Left lung (tissue), 10 donors: Measurements from ENCODE around the gene MAGI1. TPM values are rescaled to one million over a fixed set of nuclear protein-coding genes. Genes with fewer than 3 reads are reported as not detected.
A peak's percentile ranks its signal among the peaks of the same experiment; 100 is the strongest.

Source experiments
- ATAC-seq: fragments of 200-7000 bp; cut with Tn5 transposase; one replicate; pipeline ENCODE4 v1.9.1; 2020; ENCODE audit warnings: moderate library complexity
- DNase-seq, 4 donors: peaks; one replicate each; pipeline ENCODE4 v3.0.0-alpha.2; 2013 to 2020
- H3K27ac ChIP-seq, 2 donors: fragments of 200-600 bp; sonication (generic) in 1 of 2; one replicate each; pipeline versions ENCODE4 v1.5.0 to v1.8.0; 2020 to 2021
- H3K27me3 ChIP-seq, 2 donors: fragments of 200-600 bp; sonication (generic) in 1 of 2; one replicate each; pipeline versions ENCODE4 v1.5.0 to v1.8.0; 2020 to 2021
- H3K36me3 ChIP-seq, 2 donors: fragments of 200-600 bp; sonication (generic) in 1 of 2; one replicate each; pipeline versions ENCODE4 v1.5.0 to v1.8.0; 2020 to 2021
- H3K4me1 ChIP-seq, 2 donors: fragments of 200-600 bp; one replicate each; pipeline ENCODE4 v1.8.0; 2021
- H3K4me3 ChIP-seq, 2 donors: fragments of 200-600 bp; sonication (generic) in 1 of 2; one replicate each; pipeline versions ENCODE4 v1.5.0 to v1.8.0; 2020 to 2021; ENCODE audit warnings: mild to moderate bottlenecking in 1 of 2
- H3K9me3 ChIP-seq, 2 donors: fragments of 200-600 bp; sonication (generic) in 1 of 2; one replicate each; pipeline versions ENCODE4 v1.5.0 to v1.8.0; 2020 to 2021
- intact Hi-C, 2 donors: fragments of 100-400 bp; cut with DNase I; formaldehyde crosslinking; loops; one replicate each; pipeline versions ENCODE4 v1.11.2 to v1.14.2; 2022
- polyA plus RNA-seq, 6 donors: library from polyadenylated mRNA; unstranded; fragments of 120-200 nt; gene quantifications; one replicate each; pipeline ENCODE4 v1.2.1, GENCODE V29; 2013; ENCODE audit not compliant: insufficient read length in 6 of 6
- total RNA-seq, 2 donors: library from RNA; stranded (reverse); fragmentation: NEBNext Ultra II Directional; extraction: Animal tissue kit (Norgen Biotek cat#: 25700); gene quantifications; one replicate each; pipeline ENCODE4 v1.2.1, GENCODE V29; 2021
- TF ChIP-seq, protein P1 (sequence below), 2 donors: fragments of 200-600 bp; sonication (generic) in 1 of 2; IDR thresholded peaks; one replicate each; pipeline versions ENCODE4 v1.5.0 to v1.8.0; 2021; ENCODE audit warnings: antibody characterized with exemption in 2 of 2
- donor health status: DM: no; HTN: yes; CAD: no.
- donor health status: DM: no; HTN: no; CAD: no.

MAGI1 gene
- total and polyA plus RNA-seq, 8 donors, result 25.4 to 32.0 (median 28.7) TPM

DNA sequence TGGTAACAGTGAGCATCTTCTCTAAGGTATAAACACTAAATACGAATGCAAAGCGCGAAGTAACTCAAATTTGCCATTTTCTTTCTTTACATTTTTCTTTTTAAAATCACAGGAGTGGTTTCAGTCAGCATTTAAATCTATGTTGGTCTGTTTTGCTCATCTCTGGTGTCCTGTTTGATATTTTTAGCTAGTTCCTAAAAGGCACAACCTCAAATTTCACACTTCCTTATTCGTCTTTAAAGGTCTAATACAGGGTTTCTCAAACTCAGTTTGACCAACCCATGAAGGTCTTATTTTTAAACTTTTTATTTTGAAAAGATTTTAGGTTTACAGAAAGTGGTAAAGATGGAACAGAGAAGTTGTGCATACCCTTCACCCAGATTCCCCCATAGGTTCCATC, 201.1 kb downstream of the MAGI1 start:
- Histone ChIP-seq H3K27me3 (no peaks in the 10 kb centered on the region), H3K4me1 (peaks cover 8 to 9% of the 10 kb centered on the region in 2 donors), H3K27ac (no peak overlapping the region), H3K36me3 (no peaks in the 10 kb centered on the region), H3K9me3 (no peaks in the 10 kb centered on the region), H3K4me3 (no peak overlapping the region)
- DNase-seq (no peak), ATAC-seq (no peak)
- intact Hi-C loops, result no loop called here
- TF ChIP-seq, protein P1, sequence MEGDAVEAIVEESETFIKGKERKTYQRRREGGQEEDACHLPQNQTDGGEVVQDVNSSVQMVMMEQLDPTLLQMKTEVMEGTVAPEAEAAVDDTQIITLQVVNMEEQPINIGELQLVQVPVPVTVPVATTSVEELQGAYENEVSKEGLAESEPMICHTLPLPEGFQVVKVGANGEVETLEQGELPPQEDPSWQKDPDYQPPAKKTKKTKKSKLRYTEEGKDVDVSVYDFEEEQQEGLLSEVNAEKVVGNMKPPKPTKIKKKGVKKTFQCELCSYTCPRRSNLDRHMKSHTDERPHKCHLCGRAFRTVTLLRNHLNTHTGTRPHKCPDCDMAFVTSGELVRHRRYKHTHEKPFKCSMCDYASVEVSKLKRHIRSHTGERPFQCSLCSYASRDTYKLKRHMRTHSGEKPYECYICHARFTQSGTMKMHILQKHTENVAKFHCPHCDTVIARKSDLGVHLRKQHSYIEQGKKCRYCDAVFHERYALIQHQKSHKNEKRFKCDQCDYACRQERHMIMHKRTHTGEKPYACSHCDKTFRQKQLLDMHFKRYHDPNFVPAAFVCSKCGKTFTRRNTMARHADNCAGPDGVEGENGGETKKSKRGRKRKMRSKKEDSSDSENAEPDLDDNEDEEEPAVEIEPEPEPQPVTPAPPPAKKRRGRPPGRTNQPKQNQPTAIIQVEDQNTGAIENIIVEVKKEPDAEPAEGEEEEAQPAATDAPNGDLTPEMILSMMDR (IDR thresholded peaks at IDR 0.05), result no peak

DNA sequence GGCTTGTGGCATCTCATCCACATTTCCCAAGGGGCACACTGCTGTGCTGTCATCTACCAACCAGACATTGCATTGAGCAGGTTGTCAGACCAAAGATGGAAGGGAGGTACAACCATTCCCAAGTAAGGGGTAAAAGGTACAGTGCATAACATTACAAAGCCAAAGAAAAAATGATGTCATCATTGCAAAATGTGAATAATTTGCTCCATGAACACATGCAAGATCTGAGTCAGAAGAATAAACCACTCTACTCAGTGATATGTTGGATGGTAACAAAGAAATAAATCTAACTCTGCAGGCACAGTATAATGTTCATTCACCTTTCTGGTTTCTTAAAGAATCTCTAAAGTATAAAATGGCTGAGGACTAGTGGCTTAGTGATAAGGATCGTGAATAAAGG, 202.7 kb downstream of the MAGI1 start:
- H3K4me3 ChIP-seq, result no peak overlapping the region
- ATAC-seq (no peak), DNase-seq (no peak)
- H3K27me3 ChIP-seq, result no peaks in the 10 kb centered on the region
- no peak overlapping the region for H3K27ac ChIP-seq
- TF ChIP-seq, protein P1 (IDR thresholded peaks at IDR 0.05), result no peak
- no peaks in the 10 kb centered on the region for H3K36me3 ChIP-seq
- intact Hi-C loops, result no loop called here
- H3K4me1 ChIP-seq, result peaks cover 8 to 19% of the 10 kb centered on the region in 2 donors
- no peaks in the 10 kb centered on the region for H3K9me3 ChIP-seq

DNA sequence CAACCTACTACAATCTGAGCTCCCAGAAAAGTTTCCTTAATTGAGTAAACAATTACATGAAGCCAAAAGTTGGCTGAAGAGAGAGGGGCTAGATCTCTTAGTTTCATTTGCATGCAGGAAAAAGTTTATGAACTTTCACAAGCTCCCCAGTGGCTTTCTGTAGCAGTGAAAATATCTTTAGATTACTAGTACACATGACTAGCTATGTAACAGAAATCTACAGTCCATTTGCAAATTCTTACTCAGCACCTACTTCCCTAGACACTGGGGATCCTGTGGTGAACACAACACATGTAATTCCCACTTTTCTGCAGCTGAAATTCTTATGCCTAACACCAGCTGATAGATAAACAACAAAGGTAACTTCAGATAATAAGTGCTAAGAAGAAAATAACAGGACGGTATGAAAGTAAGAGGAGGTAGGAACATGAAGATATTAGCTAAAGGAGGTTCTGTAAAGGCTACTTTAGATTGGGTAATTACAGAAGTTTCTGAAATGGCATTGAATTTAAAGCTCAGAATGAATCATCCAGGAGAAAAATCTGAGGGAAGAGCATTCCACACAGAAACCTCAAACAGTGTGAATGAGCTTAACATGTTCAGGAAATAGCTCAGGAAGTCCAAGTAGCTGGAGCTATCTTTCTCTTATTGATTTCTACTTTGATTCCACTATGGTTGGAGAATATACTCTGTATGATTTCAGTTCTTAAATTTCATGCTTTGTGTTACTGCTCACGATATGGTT, 204.8 kb downstream of the MAGI1 start:
- H3K4me1 ChIP-seq, result peaks cover 8 to 19% of the 10 kb centered on the region in 2 donors
- H3K27me3 ChIP-seq, result no peaks in the 10 kb centered on the region
- H3K9me3 ChIP-seq, result no peaks in the 10 kb centered on the region
- H3K4me3 ChIP-seq, result no peak overlapping the region
- no peak overlapping the region for H3K27ac ChIP-seq
- TF ChIP-seq, protein P1 (IDR thresholded peaks at IDR 0.05), result no peak
- no peaks in the 10 kb centered on the region for H3K36me3 ChIP-seq
- intact Hi-C loops, result no loop called here
- ATAC-seq (peak; percentile 37), DNase-seq (no peak)

DNA sequence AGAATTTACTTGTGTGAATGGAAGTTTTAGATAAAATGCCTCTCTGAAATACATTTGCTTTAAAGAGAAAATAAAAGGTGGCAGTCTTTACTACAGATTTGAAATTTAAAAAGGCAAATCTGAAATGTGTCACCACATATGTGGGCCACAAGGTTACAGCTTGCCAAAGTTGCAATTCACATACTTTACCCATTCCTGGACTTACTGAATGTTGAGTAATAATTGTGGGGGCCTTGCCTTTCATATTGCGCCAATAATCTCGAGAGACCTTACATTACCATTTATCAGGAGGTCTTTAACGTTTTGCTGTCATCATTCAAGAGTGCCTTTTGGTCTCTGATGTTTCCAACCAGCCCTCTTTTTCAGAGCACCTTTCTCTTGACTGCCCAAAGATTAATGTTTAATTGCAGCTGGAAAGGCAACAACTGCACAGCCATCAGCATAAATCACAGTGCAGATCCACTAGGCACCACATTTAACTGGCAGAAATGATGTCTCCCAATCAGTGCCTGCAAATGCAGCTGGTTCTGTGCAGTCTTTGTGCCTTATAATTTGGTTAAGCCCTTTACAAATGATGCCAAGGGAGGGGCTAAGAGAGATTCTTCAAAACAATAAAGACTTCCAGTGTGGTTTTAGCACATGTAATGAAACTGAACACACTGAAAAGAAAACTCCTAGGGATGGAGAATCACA, 206.8 kb downstream of the MAGI1 start:
- no peak for DNase-seq
- intact Hi-C loops, result no loop called here
- H3K27me3 ChIP-seq, result no peaks in the 10 kb centered on the region
- no peaks in the 10 kb centered on the region for H3K9me3 ChIP-seq
- no peaks in the 10 kb centered on the region for H3K36me3 ChIP-seq
- H3K4me3 ChIP-seq, result no peak overlapping the region
- TF ChIP-seq, protein P1 (IDR thresholded peaks at IDR 0.05), result no peak
- ATAC-seq, result peak; percentile 49
- peaks cover 8 to 19% of the 10 kb centered on the region in 2 donors for H3K4me1 ChIP-seq
- no peak overlapping the region for H3K27ac ChIP-seq

DNA sequence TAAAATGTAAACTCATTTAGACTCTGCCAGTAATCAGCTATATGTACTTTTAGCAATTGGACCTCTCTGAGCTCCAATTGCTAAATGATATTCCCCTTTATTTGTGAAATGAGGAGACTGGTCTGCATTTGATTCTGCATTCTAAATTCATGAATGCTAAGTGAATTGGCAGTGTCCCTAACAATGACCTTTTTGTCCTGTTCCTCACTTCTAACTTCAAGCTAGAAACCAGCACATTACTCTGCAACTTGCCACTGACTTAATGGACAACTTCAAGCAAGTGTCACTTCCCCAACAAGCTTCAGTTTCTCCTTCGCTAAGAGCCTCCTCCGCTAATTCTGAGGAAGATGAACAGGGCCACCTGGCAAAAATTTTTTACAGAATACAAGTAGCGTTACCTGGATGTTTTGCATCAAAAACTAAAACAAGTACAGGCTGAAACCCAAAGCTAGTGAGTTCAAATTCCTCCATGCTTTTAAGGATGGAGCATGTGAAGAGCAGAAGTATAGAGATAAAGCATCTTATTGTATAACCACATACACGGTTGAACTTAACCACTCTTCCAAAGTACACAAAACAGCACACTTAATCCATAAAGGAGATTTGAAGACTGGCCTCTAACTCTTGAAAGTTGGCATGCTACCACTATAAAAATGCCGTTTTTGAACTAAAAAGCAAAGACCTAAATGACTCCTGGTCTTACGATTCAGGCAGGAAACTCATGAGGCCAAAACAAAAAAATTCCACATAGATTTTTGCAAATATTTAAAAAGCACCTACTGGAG, 207.6 kb downstream of the MAGI1 start:
- TF ChIP-seq, protein P1 (IDR thresholded peaks at IDR 0.05), result no peak
- intact Hi-C loops, result no loop called here
- H3K4me3 ChIP-seq, result no peak overlapping the region
- no peaks in the 10 kb centered on the region for H3K36me3 ChIP-seq
- ATAC-seq (no peak), DNase-seq (no peak)
- H3K4me1 ChIP-seq, result peaks cover 8 to 19% of the 10 kb centered on the region in 2 donors
- H3K27ac ChIP-seq, result no peak overlapping the region
- no peaks in the 10 kb centered on the region for H3K9me3 ChIP-seq
- H3K27me3 ChIP-seq, result no peaks in the 10 kb centered on the region
